NT2/D1 (cell line): ENCODE measurements around the gene KRT72.

ENCODE experiments used
- YY1 ChIP-seq: IDR thresholded peaks from 2 replicates; pipeline ENCODE4 v1.6.1; 2011; ENCODE audit not compliant: insufficient read length, insufficient read depth
- ZNF274 ChIP-seq: IDR thresholded peaks from 2 replicates; pipeline ENCODE4 v1.6.1; 2011; ENCODE audit warnings: mild to moderate bottlenecking, low read depth, low read length

DNA sequence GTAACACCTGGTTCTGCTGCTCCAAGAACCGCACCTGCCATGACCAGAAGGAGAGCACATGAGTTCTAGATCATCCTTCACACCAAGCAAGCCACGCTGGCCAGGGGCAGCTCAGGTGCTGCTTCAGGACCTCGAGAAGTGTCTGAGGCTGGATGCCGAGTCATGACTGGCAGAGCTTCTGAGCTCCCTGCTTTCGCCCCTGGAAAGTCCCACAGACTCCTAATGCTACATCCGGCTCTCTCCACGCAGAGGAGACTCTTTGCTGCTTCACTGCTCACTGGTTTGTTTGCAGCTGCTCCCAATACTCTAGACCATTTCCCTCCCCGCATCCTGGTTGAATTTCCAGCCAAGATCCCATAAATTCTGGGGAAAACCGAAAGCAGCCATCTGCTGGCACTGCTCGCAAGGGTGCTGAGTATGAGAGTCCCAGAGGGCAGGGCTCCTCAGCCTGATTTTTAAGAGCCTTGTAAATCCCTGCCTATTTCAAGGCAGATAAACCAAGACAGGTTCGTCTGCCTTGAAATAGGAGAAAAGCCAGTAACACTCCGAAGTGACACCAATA is 49.3 kb upstream of the KRT72 start:
- no peak for TF ChIP-seq ZNF274
- no peak for TF ChIP-seq YY1
